Measurements from ENCODE around the gene ARHGAP6.

The ARHGAP6 gene

GRCh38 chrX:11341274-11342201 is 324.2 kb downstream of the ARHGAP6 start:
- Mint-ChIP-seq H3K4me3 (no peak overlapping the region), H3K27me3 (ENCODE audit: low read depth) (no peaks in the 10 kb centered on the region), H3K27ac (no peak overlapping the region), H3K9me3 (no peaks in the 10 kb centered on the region), H3K4me1 (ENCODE audit: low read depth) (no peaks in the 10 kb centered on the region), H3K36me3 (ENCODE audit: low read depth) (no peaks in the 10 kb centered on the region)

- no peaks in the 10 kb centered on the region for H3K27me3 Mint-ChIP-seq (ENCODE audit: low read depth)
- H3K9me3 Mint-ChIP-seq: no peaks in the 10 kb centered on the region
- no peak overlapping the region for H3K4me3 Mint-ChIP-seq
- no peaks in the 10 kb centered on the region for H3K36me3 Mint-ChIP-seq (ENCODE audit: low read depth)
- no peak overlapping the region for H3K27ac Mint-ChIP-seq
- no peaks in the 10 kb centered on the region for H3K4me1 Mint-ChIP-seq (ENCODE audit: low read depth)
Measured at GRCh38 chrX:11337292-11338009, 328.3 kb downstream of the ARHGAP6 start.

- Mint-ChIP-seq H3K4me1 (ENCODE audit: low read depth) (no peaks in the 10 kb centered on the region), H3K36me3 (ENCODE audit: low read depth) (no peaks in the 10 kb centered on the region), H3K9me3 (no peaks in the 10 kb centered on the region), H3K27me3 (ENCODE audit: low read depth) (no peaks in the 10 kb centered on the region), H3K27ac (no peak overlapping the region), H3K4me3 (no peak overlapping the region)
Measured at GRCh38 chrX:11336201-11336600, 329.5 kb downstream of the ARHGAP6 start.

GRCh38 chrX:11334165-11334564 is 331.6 kb downstream of the ARHGAP6 start:
- Mint-ChIP-seq H3K4me3 (no peak overlapping the region), H3K36me3 (ENCODE audit: low read depth) (no peaks in the 10 kb centered on the region), H3K27ac (no peak overlapping the region), H3K4me1 (ENCODE audit: low read depth) (no peaks in the 10 kb centered on the region), H3K9me3 (no peaks in the 10 kb centered on the region), H3K27me3 (ENCODE audit: low read depth) (no peaks in the 10 kb centered on the region)

GRCh38 chrX:11331788-11332187 is 333.9 kb downstream of the ARHGAP6 start:
- Mint-ChIP-seq H3K27ac (no peak overlapping the region), H3K36me3 (ENCODE audit: low read depth) (no peaks in the 10 kb centered on the region), H3K9me3 (no peaks in the 10 kb centered on the region), H3K27me3 (ENCODE audit: low read depth) (no peaks in the 10 kb centered on the region), H3K4me1 (ENCODE audit: low read depth) (no peaks in the 10 kb centered on the region), H3K4me3 (no peak overlapping the region)

- H3K36me3 Mint-ChIP-seq (ENCODE audit: low read depth): no peaks in the 10 kb centered on the region
- no peak overlapping the region for H3K27ac Mint-ChIP-seq
- no peaks in the 10 kb centered on the region for H3K4me1 Mint-ChIP-seq (ENCODE audit: low read depth)
- H3K27me3 Mint-ChIP-seq (ENCODE audit: low read depth): no peaks in the 10 kb centered on the region
- H3K9me3 Mint-ChIP-seq: no peaks in the 10 kb centered on the region
- no peak overlapping the region for H3K4me3 Mint-ChIP-seq
Measured at GRCh38 chrX:11329021-11329420, 336.7 kb downstream of the ARHGAP6 start.

- Mint-ChIP-seq H3K4me1 (ENCODE audit: low read depth) (no peaks in the 10 kb centered on the region), H3K4me3 (no peak overlapping the region), H3K36me3 (ENCODE audit: low read depth) (no peaks in the 10 kb centered on the region), H3K27me3 (ENCODE audit: low read depth) (no peaks in the 10 kb centered on the region), H3K27ac (no peak overlapping the region), H3K9me3 (no peaks in the 10 kb centered on the region)
Measured at GRCh38 chrX:11328134-11328533, 337.6 kb downstream of the ARHGAP6 start.

- Mint-ChIP-seq H3K4me1 (ENCODE audit: low read depth) (no peaks in the 10 kb centered on the region), H3K4me3 (no peak overlapping the region), H3K36me3 (ENCODE audit: low read depth) (no peaks in the 10 kb centered on the region), H3K27ac (no peak overlapping the region), H3K27me3 (ENCODE audit: low read depth) (no peaks in the 10 kb centered on the region), H3K9me3 (no peaks in the 10 kb centered on the region)
Measured at GRCh38 chrX:11321986-11322385, 343.7 kb downstream of the ARHGAP6 start.

- no peaks in the 10 kb centered on the region for H3K27me3 Mint-ChIP-seq (ENCODE audit: low read depth)
- no peaks in the 10 kb centered on the region for H3K9me3 Mint-ChIP-seq
- H3K27ac Mint-ChIP-seq: no peak overlapping the region
- no peaks in the 10 kb centered on the region for H3K4me1 Mint-ChIP-seq (ENCODE audit: low read depth)
- H3K36me3 Mint-ChIP-seq (ENCODE audit: low read depth): no peaks in the 10 kb centered on the region
- H3K4me3 Mint-ChIP-seq: no peak overlapping the region
Measured at GRCh38 chrX:11319806-11320520, 345.8 kb downstream of the ARHGAP6 start.

- Mint-ChIP-seq H3K36me3 (ENCODE audit: low read depth) (no peaks in the 10 kb centered on the region), H3K27me3 (ENCODE audit: low read depth) (no peaks in the 10 kb centered on the region), H3K4me1 (ENCODE audit: low read depth) (no peaks in the 10 kb centered on the region), H3K4me3 (no peak overlapping the region), H3K27ac (no peak overlapping the region), H3K9me3 (no peaks in the 10 kb centered on the region)
Measured at GRCh38 chrX:11311706-11312105, 354.0 kb downstream of the ARHGAP6 start.

GRCh38 chrX:11309220-11309619 is 356.5 kb downstream of the ARHGAP6 start:
- Mint-ChIP-seq H3K9me3 (no peaks in the 10 kb centered on the region), H3K27ac (no peak overlapping the region), H3K4me3 (no peak overlapping the region), H3K36me3 (ENCODE audit: low read depth) (no peaks in the 10 kb centered on the region), H3K4me1 (ENCODE audit: low read depth) (no peaks in the 10 kb centered on the region), H3K27me3 (ENCODE audit: low read depth) (no peaks in the 10 kb centered on the region)

- Mint-ChIP-seq H3K27ac (no peak overlapping the region), H3K9me3 (no peaks in the 10 kb centered on the region), H3K4me1 (ENCODE audit: low read depth) (no peaks in the 10 kb centered on the region), H3K4me3 (no peak overlapping the region), H3K27me3 (ENCODE audit: low read depth) (no peaks in the 10 kb centered on the region), H3K36me3 (ENCODE audit: low read depth) (no peaks in the 10 kb centered on the region)
Measured at GRCh38 chrX:11305641-11306040, 360.1 kb downstream of the ARHGAP6 start.

- Mint-ChIP-seq H3K4me3 (no peak overlapping the region), H3K9me3 (no peaks in the 10 kb centered on the region), H3K27ac (no peak overlapping the region), H3K27me3 (ENCODE audit: low read depth) (no peaks in the 10 kb centered on the region), H3K4me1 (ENCODE audit: low read depth) (no peaks in the 10 kb centered on the region), H3K36me3 (ENCODE audit: low read depth) (no peaks in the 10 kb centered on the region)
Measured at GRCh38 chrX:11304829-11305228, 360.9 kb downstream of the ARHGAP6 start.

GRCh38 chrX:11298600-11298999 is 367.1 kb downstream of the ARHGAP6 start:
- no peaks in the 10 kb centered on the region for H3K36me3 Mint-ChIP-seq (ENCODE audit: low read depth)

More at GRCh38 chrX:11298600-11298999, 367.1 kb downstream of the ARHGAP6 start:
- Mint-ChIP-seq H3K9me3 (no peaks in the 10 kb centered on the region), H3K4me3 (no peak overlapping the region), H3K27me3 (ENCODE audit: low read depth) (no peaks in the 10 kb centered on the region), H3K4me1 (ENCODE audit: low read depth) (no peaks in the 10 kb centered on the region), H3K27ac (no peak overlapping the region)

Data from T-helper 1 cell treated with Interleukin-12 subunit alpha and Interleukin-12 subunit beta and Interleukin-4 antibody, amounts not matched to agents 30 μg/mL and 1 μg/mL, for 36 hours (primary cell).